T-helper 2 cell treated with Interferon-gamma antibody and Interleukin-4, amounts not matched to agents 100 ng/mL and 5 ng/mL, for 36 hours (primary cell): ENCODE data around the gene GPD2. TPM values are rescaled to one million over a fixed set of nuclear protein-coding genes. Genes with fewer than 3 reads are reported as not detected.

Source experiments
- intact Hi-C: fragments of 100-400 bp; cut with micrococcal nuclease; formaldehyde crosslinking; loops from one replicate; pipeline ENCODE4 v1.15.1; 2023
- total RNA-seq: library from RNA; stranded (reverse); gene quantifications from 2 replicates; pipeline ENCODE4 v1.2.3, GENCODE V29; 2022

GPD2 gene
- total RNA-seq, 1 donor from 2014 or later = 17.7 TPM

DNA sequence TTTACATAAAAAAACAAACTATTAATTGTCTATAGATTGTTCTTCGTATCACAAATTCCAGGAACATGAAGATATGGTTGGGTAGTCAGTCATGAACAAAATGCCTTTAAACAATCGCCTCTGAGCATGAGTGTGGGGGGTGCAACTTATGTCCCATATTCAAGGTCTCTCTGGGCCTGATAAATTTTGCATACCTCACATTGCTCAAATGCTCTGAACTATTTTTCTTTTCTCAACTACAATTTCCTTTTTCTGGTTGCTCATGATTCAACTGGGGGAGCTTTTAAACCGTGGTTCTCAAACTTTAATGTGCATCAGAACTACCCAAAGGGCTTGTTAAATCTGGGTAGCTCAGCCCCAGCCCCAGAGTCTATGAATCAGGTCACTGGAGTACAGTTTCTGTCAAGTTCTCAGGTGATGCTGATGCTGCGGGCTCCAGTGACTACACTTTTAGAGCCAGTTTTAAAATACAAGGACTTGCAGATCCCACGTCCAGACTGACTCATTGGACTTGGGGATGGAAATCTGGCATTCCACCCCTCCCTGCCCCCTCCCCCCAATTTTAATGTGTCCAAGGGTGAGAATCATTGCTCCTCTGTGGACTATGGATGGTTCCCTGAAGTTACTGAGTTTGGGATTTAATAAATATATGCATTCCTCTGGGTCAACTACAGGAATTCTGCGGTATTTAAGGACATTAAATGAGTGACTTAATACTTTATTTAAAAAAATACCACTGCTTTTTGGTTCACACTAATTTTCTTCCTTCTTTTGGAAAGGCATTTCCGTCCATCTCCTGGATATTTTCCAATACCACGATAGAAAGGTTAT lies 1.5 kb upstream of the GPD2 start:
- intact Hi-C loops = loop anchor here (5.0 kb wide), 1 partner anchor 153 kb away; no protein-coding TSS in a partner anchor

DNA sequence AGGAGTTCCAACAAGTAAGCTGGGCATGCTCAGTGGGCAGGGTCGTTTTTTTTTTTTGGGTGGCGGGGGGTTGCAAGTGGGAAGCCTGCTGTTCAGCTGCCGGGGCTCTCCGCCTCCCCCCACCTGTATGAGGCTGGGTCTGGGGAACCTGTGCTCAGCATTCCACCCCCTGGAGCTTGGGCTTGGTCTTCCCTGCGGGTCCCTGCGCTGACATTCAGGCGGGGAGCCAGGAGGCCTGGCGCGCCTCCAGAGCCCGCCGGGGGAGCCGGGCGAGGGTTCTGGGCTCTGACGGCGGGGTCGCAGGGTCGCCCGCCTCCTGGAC lies 822 bp upstream of the GPD2 start:
- intact Hi-C loops = loop anchor here (5.0 kb wide), 1 partner anchor 152 kb away; no protein-coding TSS in a partner anchor

DNA sequence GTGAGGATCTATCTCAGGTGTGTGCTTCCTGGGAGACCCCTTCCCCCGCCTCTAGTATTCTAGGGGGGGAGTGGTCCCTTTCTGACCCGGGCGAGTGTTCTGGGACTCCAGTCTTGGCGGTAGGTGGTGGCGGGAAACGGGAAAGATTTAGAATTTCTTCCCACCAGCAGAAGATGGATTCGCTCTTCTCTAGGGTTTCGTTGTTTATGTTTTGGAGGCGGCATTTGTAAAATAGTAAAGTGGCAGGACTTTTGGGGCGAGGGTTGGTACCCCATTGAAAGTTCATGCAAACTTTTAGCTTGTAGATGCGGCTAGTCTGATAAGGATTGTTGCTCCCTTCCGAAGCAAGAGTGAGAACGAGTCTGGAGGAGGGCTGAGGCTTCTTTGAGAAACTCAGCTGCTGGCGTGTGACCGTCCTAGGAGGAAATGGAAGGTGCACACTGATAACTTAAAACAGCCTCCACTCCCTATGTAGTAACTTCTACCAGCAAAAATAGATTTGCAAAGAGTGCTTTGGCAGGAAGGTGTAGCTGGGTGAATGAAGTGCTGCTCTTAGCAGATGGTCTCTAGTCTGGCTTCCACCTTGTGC lies 412 bp downstream of the GPD2 start:
- intact Hi-C loops = loop anchor here (1.0 to 5.0 kb wide), 5 partner anchors 35 to 151 kb away; partner anchors contain the start of gene NR4A2

DNA sequence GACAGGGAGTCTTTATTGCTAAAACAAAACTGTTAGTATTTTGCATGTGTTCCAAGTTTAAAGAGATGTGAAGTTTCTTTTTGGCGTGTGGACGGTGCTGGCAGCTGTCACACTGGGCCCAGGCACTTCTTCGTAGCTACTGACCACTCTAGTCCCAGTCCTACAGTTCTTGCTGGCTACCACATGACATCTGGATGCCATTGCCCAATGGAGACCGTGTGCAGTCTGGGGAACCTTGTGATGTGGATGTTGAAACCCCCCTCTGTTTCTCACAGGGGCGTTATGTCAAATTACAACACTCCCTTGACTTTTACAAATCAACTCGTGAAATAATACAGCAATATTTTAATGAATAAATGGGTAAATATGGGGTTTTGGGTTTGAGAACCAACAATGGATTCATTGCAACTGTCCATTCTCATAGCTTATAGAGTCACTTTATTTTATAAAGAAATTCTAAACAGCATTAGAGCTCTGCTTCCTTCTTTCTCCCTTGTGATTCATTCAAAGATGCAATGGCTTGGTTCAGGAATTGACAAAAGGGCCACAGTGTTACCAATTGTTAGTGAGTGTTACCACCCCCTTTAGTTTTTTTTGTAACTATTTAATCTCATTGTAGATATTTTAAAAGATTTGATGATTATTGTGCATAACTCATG lies 1.2 kb downstream of the GPD2 start:
- intact Hi-C loops = loop anchor here (2.0 to 5.0 kb wide), 2 partner anchors 39 to 150 kb away; no protein-coding TSS in a partner anchor

DNA sequence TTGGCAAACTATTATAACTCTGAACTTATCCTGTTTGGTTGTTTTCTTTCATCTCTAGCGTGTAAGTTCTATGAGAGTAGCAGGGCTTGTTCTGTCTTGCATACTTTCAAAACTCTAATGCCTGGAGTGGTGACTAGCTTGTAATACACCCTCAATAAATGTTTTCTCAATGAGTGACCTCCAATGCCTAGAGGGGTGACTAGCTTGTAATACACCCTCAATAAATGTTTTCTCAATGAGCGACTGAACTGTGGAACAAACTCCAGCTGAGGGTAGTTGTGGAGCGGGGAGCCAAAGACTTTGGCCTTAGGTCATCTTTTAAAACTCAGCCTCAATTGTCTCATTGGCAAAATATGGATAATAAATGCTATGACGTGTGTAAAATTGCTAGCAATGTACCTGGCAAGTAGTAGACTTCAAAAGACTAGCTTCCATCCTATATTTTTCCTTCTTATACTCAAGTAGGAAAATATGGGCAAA lies 1.8 kb downstream of the GPD2 start:
- intact Hi-C loops = loop anchor here (2.0 to 5.0 kb wide), 2 partner anchors 39 to 149 kb away; no protein-coding TSS in a partner anchor

DNA sequence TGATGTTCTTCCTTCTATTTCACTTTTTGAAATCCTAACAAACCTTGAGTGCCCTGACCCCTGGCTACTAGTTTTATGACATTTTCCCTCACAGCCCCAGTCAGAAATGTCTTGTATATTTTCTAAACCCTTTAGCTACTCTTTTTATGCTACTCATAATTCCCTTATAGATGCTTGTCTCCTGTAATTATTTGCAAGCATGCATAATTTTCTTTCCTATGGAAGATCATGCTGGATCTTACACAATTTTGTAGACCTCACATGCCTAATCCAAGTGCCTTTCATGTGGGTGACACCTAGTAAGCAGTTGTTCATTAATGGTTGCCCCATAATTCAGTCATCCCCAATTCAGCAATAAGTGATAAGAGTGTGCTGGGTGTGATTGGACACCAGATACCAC lies 6.9 kb downstream of the GPD2 start:
- intact Hi-C loops = no loop called here

DNA sequence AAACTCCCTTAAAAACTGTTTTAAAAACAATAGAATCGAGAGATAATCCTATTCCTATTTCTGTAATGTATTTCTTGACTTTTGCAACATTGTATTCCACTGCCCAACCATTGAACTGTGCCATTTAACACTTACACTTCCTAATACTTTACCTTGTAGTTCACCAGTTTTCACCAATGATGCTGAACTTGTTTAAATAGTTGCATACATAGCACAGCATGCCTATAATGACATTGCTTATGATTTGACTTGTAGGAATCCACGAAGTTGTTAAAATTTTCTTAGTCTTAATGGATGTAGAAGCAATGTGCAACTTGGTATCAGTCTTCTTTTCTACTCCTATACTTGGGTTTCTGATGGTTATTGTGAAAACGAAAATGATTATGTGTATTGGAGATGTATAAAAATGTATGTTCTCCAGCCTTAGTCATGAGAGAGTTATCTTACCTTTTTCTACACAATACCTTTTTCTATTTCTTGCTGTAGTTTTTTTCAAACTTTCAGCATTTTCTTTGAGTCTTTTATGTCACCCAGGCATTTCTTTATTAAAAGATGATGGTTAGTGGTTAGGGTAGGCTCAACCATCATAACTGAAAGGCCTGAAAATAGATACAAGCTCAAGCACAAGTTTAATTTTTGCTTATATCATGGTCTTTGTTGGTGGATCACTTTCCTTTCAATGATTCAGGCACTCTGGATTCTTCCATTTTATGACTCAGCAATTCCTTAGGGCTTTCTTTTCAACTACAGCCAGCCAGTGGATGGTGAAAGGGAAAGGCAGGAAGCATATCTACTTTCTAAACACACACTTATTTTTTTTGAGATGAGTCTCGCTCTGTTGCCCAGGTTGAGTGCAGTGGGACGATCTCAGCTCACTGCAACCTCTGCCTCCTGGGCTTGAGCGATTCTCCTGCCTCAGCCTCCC lies 9.4 kb downstream of the GPD2 start:
- intact Hi-C loops = no loop called here

DNA sequence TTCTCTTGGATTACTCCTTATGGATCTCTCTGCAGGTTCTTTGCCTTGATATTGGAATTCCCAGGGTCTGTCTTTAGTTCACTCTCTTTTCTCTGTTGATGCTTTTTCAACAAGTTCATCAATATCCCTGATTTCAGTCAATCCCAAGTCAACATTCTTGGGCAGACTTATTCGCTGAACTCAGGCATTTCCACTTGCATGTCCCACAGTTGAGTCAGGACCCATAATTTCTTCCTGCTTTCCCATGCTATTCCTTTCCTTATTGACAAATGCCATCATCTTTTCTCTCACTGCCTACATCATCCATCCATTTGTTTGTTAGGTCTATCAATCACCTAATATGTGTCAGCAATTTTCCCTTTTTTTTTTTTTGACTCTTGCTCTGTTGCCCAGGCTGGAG lies 11.6 kb downstream of the GPD2 start:
- intact Hi-C loops = no loop called here

DNA sequence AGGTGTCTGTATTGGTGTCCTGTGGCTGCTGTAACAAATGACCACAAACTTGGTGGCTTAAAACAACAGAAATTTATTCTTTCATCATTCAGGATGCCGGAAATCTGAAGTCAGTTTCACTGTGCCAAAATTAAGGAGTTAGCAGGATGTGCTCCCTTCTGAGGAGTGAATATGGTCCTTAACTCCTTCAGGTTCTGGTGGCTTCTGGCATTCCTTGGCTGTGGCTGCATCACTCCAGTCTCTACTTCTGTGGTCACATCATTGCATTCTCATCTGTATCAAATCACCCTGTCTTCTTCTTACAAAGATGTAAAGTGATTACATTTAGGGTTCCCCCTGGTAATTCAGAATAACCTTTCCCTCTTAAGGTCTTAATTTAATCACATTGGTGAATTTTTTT lies 12.6 kb downstream of the GPD2 start:
- intact Hi-C loops = no loop called here

DNA sequence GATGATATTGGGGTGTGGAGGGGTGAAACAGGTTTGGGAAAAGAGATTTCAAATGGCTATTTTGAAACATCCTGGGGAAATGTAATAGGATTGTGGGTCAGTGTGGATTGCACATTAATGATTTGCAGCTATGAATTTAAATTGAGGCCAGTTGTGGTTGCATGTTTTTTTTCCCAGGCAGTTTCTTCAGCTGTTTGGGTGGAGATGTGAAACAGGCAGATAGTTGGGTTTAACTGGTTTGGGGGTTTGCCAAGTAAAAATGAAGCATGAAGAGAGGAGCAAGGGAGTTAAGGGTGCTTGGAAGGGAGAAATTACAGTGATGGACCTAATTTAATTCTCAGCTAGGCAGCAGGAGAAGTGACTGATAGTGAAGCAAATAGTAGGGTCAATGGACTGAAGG lies 16.8 kb downstream of the GPD2 start:
- intact Hi-C loops = no loop called here

DNA sequence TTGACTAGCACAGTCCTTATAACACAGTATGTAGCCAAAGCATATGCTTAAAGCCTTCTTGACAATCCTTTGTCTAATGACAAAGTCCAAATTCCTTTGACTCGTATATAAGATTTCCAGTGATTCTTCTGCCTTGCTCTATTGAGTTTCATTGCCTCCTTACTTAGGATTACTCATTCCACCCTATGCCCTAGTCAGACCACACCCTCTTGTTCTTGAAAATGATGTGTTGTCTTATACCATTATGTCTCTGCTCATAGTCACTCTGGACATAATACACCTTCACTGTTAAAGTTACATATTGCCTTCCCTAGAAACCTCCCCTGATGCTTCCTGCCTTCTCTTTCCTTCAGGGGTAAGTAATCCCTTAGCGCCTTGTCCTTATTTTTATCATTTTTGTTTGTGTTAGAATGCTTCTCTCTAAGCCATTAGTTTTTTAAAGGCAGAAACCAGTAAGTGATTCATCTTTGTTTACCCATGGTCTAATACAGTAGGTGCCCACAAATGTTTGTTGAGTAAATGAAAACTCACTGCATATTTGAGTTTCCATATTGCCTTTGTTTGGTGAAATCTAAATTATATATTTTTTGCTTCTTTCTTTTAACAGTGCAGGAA lies 19.3 kb downstream of the GPD2 start:
- intact Hi-C loops = no loop called here

DNA sequence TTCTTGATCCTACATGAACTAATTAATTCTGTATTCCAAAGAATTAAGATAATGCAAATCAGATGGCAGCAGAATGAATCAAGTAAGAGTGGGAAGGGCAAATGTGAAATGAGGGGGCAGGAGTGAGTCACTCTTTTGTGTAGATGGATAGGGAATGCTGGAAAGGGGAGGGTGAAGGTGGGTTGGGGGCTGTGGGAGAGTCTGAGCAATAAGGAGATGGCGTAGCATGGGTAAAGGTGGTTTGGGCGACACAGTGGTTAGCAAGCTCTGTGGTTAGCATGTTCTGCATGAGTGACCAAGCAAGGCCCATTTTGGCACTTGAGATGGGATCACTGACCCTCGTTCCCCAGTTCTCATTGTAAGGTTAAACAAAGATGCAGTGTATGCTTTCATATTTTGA lies 20.4 kb downstream of the GPD2 start:
- intact Hi-C loops = no loop called here

DNA sequence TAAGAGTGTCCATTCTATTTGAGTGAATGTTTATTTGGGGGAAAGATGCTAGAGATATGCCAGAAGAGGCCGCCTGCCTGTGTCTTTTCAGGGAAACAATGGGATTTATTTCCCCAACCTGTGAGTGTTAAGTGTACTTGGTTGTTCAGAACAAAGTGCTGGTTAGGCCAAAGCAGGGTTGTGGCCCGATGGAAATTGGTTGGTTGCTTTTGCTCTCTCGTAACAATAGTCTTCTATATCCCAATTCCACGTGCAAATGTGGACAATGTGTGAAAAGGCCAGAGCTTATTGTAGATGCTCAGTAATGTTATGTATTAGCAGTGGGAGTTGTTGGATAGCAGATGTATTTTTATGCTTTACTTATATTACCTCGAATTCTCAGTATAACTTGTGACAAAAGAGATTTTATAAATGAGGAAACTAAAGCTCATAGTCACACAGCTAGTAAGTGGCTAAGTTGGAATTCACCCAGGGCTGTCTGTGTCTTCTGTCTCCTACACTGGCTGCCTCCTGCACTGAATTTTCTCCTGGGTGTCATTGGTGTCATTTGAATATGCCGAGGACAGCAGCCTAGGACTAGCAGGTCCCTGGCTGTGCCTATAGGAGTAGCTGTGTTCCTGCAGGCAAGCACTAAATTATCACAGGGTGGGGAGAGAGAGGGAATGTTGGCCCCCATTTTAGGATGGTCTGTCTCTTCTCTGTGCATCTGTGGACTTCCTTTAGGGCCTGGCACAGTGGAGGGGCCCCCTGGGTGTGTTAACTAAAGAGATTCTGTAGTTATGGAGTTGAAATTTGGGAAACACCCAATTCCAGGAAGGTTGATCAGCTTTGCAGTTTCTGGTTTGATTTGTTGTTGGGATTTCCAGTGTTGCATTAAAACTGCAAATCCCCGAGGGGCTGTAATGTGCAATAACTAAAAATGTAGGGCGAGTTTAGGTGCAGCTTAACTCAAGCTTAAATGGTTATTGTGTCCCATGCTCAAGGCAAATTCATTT lies 21.6 kb downstream of the GPD2 start:
- intact Hi-C loops = no loop called here

DNA sequence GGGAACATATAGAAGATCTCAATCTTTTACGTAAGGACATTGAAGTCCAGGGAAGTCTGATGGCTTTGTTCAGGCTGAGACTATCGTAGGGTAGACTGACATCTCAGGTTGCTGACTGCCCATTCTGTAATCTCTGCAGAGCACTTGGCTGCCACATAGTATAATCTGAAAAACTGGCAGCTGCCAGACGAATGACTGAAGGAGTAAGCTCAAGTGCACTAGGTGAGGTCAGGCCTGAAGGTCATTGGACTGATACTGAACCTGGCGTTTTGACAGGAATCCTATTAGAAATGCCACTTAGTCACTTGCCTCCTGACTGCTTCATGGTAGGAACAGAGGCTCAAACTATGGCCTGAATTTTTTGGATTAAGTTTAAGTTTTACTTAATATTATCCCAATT lies 23.5 kb downstream of the GPD2 start:
- intact Hi-C loops = no loop called here

DNA sequence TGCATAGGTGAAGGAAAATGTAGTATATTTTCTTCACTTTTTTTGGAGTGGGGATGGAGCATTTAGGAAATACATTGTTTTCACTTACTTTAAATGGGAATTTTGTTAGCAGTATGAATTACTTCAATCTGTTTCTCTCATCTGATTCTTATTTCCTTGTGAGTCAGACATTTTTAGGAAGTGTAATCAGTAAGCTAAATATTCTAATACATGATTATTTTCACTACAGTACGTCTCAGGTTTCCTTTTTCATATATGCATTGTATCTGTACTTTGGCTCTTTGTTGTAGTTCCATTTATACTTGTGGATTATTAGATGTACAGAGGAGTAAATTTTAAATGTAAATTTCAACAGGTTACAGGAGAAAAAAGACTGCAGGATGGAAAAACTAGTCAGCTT lies 27.9 kb downstream of the GPD2 start:
- intact Hi-C loops = no loop called here

DNA sequence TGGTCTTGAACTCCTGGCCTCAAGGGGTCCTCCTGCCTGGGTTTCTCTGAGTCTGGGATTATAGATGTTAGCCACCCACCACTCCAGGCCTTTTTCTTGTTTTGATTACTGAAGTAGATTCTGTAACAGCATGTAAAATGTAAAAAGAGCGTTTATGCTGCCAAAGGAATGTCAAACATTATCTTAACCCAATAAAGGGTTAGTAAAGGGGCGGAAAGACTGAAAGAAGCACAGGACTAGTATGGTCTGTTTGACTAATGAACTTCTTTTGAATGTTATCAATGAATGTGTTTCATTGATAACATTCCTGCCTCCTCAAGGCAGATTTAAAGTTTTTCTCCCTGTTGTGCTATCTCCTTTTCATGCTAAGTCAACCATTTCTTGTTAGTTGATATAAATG lies 29.4 kb downstream of the GPD2 start:
- intact Hi-C loops = no loop called here

DNA sequence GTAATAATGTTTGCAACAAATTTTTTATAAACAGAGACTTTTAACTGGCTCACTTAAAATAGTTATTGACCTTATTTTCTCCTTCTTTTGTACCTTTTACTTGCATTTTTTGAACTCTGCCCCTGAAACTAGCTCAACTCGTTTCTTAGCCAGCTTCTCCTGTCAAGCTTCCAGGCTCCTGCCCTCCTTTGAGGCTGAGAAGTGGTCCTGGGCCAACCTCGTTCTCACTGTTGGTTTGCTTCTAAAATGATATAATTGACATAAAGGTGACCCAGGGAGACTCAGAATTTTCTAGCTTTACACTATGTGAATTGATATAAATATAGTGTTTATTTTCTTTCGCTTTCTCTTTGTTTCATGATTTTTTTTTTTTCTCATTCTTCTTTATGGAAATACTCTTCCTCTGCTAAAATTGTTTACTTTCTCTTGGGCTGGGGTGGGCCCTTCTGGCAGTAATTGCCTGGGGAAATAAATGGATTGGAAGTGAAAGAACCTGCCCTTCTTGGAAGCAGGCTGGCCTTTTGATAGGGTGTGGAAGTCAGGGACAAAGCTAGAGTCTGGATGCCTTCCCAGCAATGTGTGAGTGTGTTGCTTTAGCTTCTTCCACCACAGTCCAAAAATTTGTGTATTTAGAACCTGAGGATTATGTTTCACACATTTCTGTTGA lies 30.7 kb downstream of the GPD2 start:
- intact Hi-C loops = no loop called here

DNA sequence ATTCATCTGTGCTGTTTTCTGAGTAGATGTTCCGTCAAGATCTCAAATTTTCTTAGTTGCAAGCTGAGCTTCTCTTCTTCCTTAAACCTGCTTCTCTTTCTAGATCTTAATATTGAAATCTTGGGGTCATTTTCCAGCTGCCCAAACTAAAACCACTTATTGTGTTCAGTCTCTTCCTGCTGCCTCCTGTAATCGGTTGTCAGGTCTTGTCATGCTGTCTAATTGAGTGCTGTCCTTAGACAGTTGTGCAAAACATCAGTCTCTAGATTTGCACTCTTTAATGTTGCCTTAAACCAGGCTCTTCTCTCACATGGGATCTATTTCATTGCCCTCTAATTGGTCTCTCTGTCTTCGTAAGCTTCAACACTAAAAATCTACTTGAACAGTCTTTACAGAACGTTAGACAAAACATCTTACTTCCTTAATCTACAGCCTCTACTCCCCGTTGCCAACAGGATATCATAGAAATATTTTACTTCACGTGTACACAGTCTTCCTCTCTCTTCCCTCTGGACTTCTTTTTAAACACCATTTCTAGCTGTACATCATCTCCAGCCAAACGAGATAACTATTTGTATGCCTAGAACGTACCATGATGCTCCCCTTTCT lies 34.9 kb downstream of the GPD2 start:
- intact Hi-C loops = no loop called here
